ENCODE results near the gene DLGAP1. TPM values are rescaled to one million over a fixed set of nuclear protein-coding genes. Genes with fewer than 3 reads are reported as not detected.

Gene DLGAP1
- total RNA-seq, 1 experiment from 2014 or later = 0.07 TPM

DNA sequence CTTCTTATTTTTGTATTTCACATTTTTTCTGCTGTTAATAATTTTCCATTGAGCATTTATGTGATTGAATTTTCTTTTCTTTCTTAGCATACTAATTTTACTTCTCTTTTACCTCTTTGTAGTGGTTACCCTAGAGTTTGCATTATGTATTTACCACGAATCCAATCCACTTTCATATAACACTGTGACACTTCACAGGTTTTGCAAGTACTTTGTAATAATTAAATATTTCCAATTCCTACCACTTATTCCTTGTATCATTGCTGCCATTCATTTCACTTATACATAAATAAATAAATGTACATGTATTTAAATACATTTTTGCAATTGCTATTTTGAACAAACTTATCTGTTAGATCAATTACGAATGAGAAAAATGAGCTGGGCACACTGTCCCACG, 894.4 kb downstream of the DLGAP1 start:
- BruUV-seq (replicated peaks) = no TSS peak
- POLR2A ChIA-PET = no interaction called here

DNA sequence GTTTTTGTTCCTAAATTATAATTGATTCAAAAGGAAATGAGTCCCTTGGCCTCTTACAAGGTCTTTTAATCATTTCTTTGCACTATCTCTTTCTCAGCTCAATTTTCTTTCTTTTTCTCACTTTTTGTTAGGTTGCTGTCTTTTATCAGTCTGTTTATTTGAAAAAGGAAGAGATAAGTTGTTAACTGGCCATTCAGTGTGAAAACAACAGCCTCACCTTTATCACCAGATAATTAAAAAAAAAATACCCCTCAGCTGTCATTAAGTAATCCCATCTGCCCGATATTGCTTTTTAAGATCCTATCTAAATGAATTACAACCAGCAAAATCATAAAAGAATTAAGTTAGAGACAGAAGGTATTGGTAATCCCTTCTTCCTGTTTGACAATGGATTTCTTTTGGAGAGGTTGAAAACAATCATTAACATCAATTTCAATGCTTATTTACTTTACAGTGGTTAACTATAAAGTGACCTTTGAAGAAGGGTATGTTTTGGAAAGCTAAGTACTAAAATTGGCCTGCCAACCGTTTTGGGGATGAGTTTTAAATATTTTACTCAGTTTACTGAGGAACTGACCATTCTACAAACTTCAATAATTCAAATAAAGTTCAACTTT, 900.2 kb downstream of the DLGAP1 start:
- Mint-ChIP-seq H3K9me3 (ENCODE audit: unreplicated experiment) (peaks cover 10% of the 10 kb centered on the region), H3K27me3 (ENCODE audit: insufficient read depth, unreplicated experiment) (no peaks in the 10 kb centered on the region), H3K36me3 (ENCODE audit: insufficient read depth, unreplicated experiment) (no peaks in the 10 kb centered on the region), H3K4me3 (ENCODE audit: unreplicated experiment) (no peak overlapping the region), H3K27ac (ENCODE audit: unreplicated experiment) (no peak overlapping the region), H3K4me1 (ENCODE audit: low read depth, unreplicated experiment) (peaks cover 18% of the 10 kb centered on the region)
- Histone ChIP-seq H3K4me3 (ENCODE audit: low read depth, low read length) (no peak overlapping the region), H3K36me3 (ENCODE audit: control insufficient read depth, insufficient read depth, low read length) (no peaks in the 10 kb centered on the region), H3K9me3 (no peaks in the 10 kb centered on the region), H3K4me1 (peaks cover 11% of the 10 kb centered on the region), H3K27me3 (replicated peaks; ENCODE audit: control insufficient read depth, insufficient read depth, low read length) (no peaks in the 10 kb centered on the region)
- ChIA-PET POLR2A (no interaction called here), CTCF (interaction anchor here (1.1 kb wide), 1 partner anchor 30 kb away, joined by 3 read pairs; no protein-coding TSS in a partner anchor)
- no peak for DNase-seq
- TF ChIP-seq, protein P1, sequence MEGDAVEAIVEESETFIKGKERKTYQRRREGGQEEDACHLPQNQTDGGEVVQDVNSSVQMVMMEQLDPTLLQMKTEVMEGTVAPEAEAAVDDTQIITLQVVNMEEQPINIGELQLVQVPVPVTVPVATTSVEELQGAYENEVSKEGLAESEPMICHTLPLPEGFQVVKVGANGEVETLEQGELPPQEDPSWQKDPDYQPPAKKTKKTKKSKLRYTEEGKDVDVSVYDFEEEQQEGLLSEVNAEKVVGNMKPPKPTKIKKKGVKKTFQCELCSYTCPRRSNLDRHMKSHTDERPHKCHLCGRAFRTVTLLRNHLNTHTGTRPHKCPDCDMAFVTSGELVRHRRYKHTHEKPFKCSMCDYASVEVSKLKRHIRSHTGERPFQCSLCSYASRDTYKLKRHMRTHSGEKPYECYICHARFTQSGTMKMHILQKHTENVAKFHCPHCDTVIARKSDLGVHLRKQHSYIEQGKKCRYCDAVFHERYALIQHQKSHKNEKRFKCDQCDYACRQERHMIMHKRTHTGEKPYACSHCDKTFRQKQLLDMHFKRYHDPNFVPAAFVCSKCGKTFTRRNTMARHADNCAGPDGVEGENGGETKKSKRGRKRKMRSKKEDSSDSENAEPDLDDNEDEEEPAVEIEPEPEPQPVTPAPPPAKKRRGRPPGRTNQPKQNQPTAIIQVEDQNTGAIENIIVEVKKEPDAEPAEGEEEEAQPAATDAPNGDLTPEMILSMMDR (IDR thresholded peaks at IDR 0.05; ENCODE audit: insufficient read depth in 1 of 2, low read depth in 1 of 2, low read length in 1 of 2, severe bottlenecking in 1 of 2, unreplicated experiment in 1 of 2) = no peak
- BruUV-seq (replicated peaks) = no TSS peak
- intact Hi-C loops (cut with micrococcal nuclease; ENCODE audit: unreplicated experiment) = no loop called here

More for the DNA sequence above, 894.4 kb downstream of the DLGAP1 start:
- Histone ChIP-seq H3K9me3 (0 out of 2 replicates have a peak, but pooled peaks cover 3% of the 10 kb centered on the region), H3K4me3 (ENCODE audit: low read depth, low read length) (no peak overlapping the region), H3K27me3 (replicated peaks; ENCODE audit: control insufficient read depth, insufficient read depth, low read length) (no peaks in the 10 kb centered on the region), H3K36me3 (ENCODE audit: control insufficient read depth, insufficient read depth, low read length) (no peaks in the 10 kb centered on the region), H3K4me1 (no peaks in the 10 kb centered on the region)
- no peak overlapping the region for H3K27ac Mint-ChIP-seq (ENCODE audit: unreplicated experiment)
- no peaks in the 10 kb centered on the region for H3K9me3 Mint-ChIP-seq (ENCODE audit: unreplicated experiment)
- CTCF ChIA-PET = no interaction called here
- no peaks in the 10 kb centered on the region for H3K36me3 Mint-ChIP-seq (ENCODE audit: insufficient read depth, unreplicated experiment)
- DNase-seq = no peak
- H3K4me1 Mint-ChIP-seq (ENCODE audit: low read depth, unreplicated experiment) = no peaks in the 10 kb centered on the region
- intact Hi-C loops (cut with micrococcal nuclease; ENCODE audit: unreplicated experiment) = no loop called here
- no peaks in the 10 kb centered on the region for H3K27me3 Mint-ChIP-seq (ENCODE audit: insufficient read depth, unreplicated experiment)
- TF ChIP-seq, protein P1 (IDR thresholded peaks at IDR 0.05; ENCODE audit: insufficient read depth in 1 of 2, low read depth in 1 of 2, low read length in 1 of 2, severe bottlenecking in 1 of 2, unreplicated experiment in 1 of 2) = no peak
- H3K4me3 Mint-ChIP-seq (ENCODE audit: unreplicated experiment) = no peak overlapping the region

DNA sequence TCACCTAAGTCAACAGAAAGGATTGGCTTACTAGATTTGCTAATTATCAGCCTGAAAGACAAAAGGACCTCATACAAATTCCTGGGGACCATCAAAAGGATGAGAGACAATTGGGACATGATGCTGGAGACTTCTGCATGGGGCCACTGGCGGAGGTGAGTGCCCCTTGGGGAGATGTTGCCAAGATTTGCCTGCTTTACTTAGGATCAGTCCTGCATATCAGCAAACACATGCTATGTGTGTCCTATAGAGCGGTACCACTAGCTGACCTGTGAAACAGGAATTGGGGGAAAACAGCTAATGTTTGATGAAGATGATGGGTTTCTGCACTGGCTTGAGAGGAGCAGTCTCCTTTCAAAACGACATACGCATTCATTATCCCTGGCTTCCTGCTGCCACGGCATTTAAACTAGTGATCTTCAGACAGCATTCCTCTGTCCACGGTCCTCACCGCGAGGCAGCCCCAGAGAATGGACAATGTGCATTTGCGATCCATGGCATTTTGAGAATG, 901.0 kb downstream of the DLGAP1 start:
- Mint-ChIP-seq H3K4me1 (ENCODE audit: low read depth, unreplicated experiment) (peaks cover 18% of the 10 kb centered on the region), H3K4me3 (ENCODE audit: unreplicated experiment) (no peak overlapping the region), H3K27ac (ENCODE audit: unreplicated experiment) (no peak overlapping the region), H3K27me3 (ENCODE audit: insufficient read depth, unreplicated experiment) (no peaks in the 10 kb centered on the region), H3K9me3 (ENCODE audit: unreplicated experiment) (peaks cover 10% of the 10 kb centered on the region), H3K36me3 (ENCODE audit: insufficient read depth, unreplicated experiment) (no peaks in the 10 kb centered on the region)
- H3K27me3 ChIP-seq (replicated peaks; ENCODE audit: control insufficient read depth, insufficient read depth, low read length) = no peaks in the 10 kb centered on the region
- TF ChIP-seq, protein P1 (IDR thresholded peaks at IDR 0.05; ENCODE audit: insufficient read depth in 1 of 2, low read depth in 1 of 2, low read length in 1 of 2, severe bottlenecking in 1 of 2, unreplicated experiment in 1 of 2) = no peak
- no TSS peak for BruUV-seq (replicated peaks)
- POLR2A ChIA-PET = no interaction called here
- no peaks in the 10 kb centered on the region for H3K36me3 ChIP-seq (ENCODE audit: control insufficient read depth, insufficient read depth, low read length)
- no peak overlapping the region for H3K4me3 ChIP-seq (ENCODE audit: low read depth, low read length)
- peaks cover 11% of the 10 kb centered on the region for H3K4me1 ChIP-seq
- intact Hi-C loops (cut with micrococcal nuclease; ENCODE audit: unreplicated experiment) = no loop called here
- no peaks in the 10 kb centered on the region for H3K9me3 ChIP-seq
- DNase-seq = no peak
- CTCF ChIA-PET = interaction anchor here (1.1 kb wide), 1 partner anchor 31 kb away, joined by 3 read pairs; no protein-coding TSS in a partner anchor

Data from Caco-2 (cell line).